Measurements from ENCODE around the gene RPL10A. TPM values are rescaled to one million over a fixed set of nuclear protein-coding genes. Genes with fewer than 3 reads are reported as not detected.

The RPL10A gene
- total and polyA plus RNA-seq, 2 of the 13 experiments (the other 11 are each of a cell fraction or from before 2014, with no cell fraction given): 1,854 to 2,726 TPM

- TF ChIP-seq ZBTB46 (CRISPR knock-in tag; IDR thresholded peaks at IDR 0.05; ENCODE audit: borderline replicate concordance) (peak; percentile 70; the same call in 1 of the 2 replicates), FOSL2 (CRISPR knock-in tag; IDR thresholded peaks at IDR 0.05) (no peak), RBAK (CRISPR knock-in tag; IDR thresholded peaks at IDR 0.05) (no peak), ZNF496 (CRISPR knock-in tag; IDR thresholded peaks at IDR 0.05; ENCODE audit: insufficient replicate concordance) (no peak), ZNF468 (CRISPR knock-in tag; IDR thresholded peaks at IDR 0.05) (no peak), ZC3H4 (CRISPR knock-in tag; IDR thresholded peaks at IDR 0.05; ENCODE audit: borderline replicate concordance) (0 out of 2 replicates have a peak, but pooled peaks have one; percentile 19), RFX5 (IDR thresholded peaks at IDR 0.05; ENCODE audit: low read depth, low read length) (peak; percentile 84), DRAP1 (CRISPR knock-in tag; IDR thresholded peaks at IDR 0.05) (no peak), ZHX1 (CRISPR knock-in tag; IDR thresholded peaks at IDR 0.05; ENCODE audit: low read depth) (no peak), ZNF652 (CRISPR knock-in tag; IDR thresholded peaks at IDR 0.05; ENCODE audit: borderline replicate concordance, low read depth) (no peak), HNF1B (CRISPR knock-in tag; IDR thresholded peaks at IDR 0.05) (peak; percentile 53; the same call in 1 of the 2 replicates), GATAD2A (CRISPR knock-in tag; IDR thresholded peaks at IDR 0.05) (no peak), HDAC1 (CRISPR knock-in tag; IDR thresholded peaks at IDR 0.05) (no peak), ZNF33B (CRISPR knock-in tag; IDR thresholded peaks at IDR 0.05) (0 out of 2 replicates have a peak, but pooled peaks have one; percentile 46), PCBP2 (optimal IDR thresholded peaks at IDR 0.05; ENCODE audit: low read depth, low read length, poor library complexity, severe bottlenecking) (no peak), ZNF280D (CRISPR knock-in tag; IDR thresholded peaks at IDR 0.05) (0 out of 2 replicates have a peak, but pooled peaks have one; percentile 19), TMF1 (CRISPR knock-in tag; IDR thresholded peaks at IDR 0.05; ENCODE audit: low read depth) (no peak), FOXA1 (IDR thresholded peaks at IDR 0.05) (no peak), FOXA1 (CRISPR knock-in tag; IDR thresholded peaks at IDR 0.05) (no peak), DDIT3 (CRISPR knock-in tag; IDR thresholded peaks at IDR 0.05) (no peak)
Observed at GRCh38 chr6:35495258-35496035, 27.2 kb downstream of the RPL10A start (continued).
